Measurements from ENCODE around the gene SIGLEC11. TPM values are rescaled to one million over a fixed set of nuclear protein-coding genes. Genes with fewer than 3 reads are reported as not detected.
A peak's percentile ranks its signal among the peaks of the same experiment; 100 is the strongest.
"Not testable (repeated sequence)": the region's sequence is repeated elsewhere in the genome, so short reads cannot be mapped to it uniquely, and the experiment has no call there.

Gene SIGLEC11
- polyA plus RNA-seq, 1 donor = 4.1 TPM

GRCh38 chr19:49951806-49952478 lies 9.0 kb downstream of the SIGLEC11 start:
- DNase-seq = no peak

- no peak for DNase-seq
Measured at GRCh38 chr19:49950956-49951526, 9.9 kb downstream of the SIGLEC11 start.

GRCh38 chr19:49950590-49950948 lies 10.4 kb downstream of the SIGLEC11 start:
- no peak for DNase-seq

- DNase-seq = peak; percentile 46
Measured at GRCh38 chr19:49949742-49950589, 11.0 kb downstream of the SIGLEC11 start.

GRCh38 chr19:49946415-49946814 lies 14.6 kb downstream of the SIGLEC11 start:
- DNase-seq = no peak

- not testable (repeated sequence) for DNase-seq
Measured at GRCh38 chr19:49944567-49944966, 16.4 kb downstream of the SIGLEC11 start.

GRCh38 chr19:49940482-49940791 lies 20.5 kb downstream of the SIGLEC11 start:
- DNase-seq = no peak

GRCh38 chr19:49939721-49940481 lies 21.1 kb downstream of the SIGLEC11 start:
- no peak for DNase-seq

GRCh38 chr19:49938662-49939061 lies 22.3 kb downstream of the SIGLEC11 start:
- no peak for DNase-seq

- peak; percentile 76 for DNase-seq
Measured at GRCh38 chr19:49937750-49938381, 23.1 kb downstream of the SIGLEC11 start.

- no peak for DNase-seq
Measured at GRCh38 chr19:49936549-49936948, 24.4 kb downstream of the SIGLEC11 start.

GRCh38 chr19:49933643-49934042 lies 27.3 kb downstream of the SIGLEC11 start:
- no peak for DNase-seq

- DNase-seq = no peak
Measured at GRCh38 chr19:49932731-49933131, 28.2 kb downstream of the SIGLEC11 start.

- DNase-seq = no peak
Measured at GRCh38 chr19:49932041-49932451, 28.9 kb downstream of the SIGLEC11 start.

- no peak for DNase-seq
Measured at GRCh38 chr19:49931293-49932040, 29.5 kb downstream of the SIGLEC11 start.

GRCh38 chr19:49930483-49931011 lies 30.4 kb downstream of the SIGLEC11 start:
- DNase-seq = no peak

- peak; percentile 91 for DNase-seq
Measured at GRCh38 chr19:49929611-49930482, 31.1 kb downstream of the SIGLEC11 start.

GRCh38 chr19:49929121-49929610 lies 31.8 kb downstream of the SIGLEC11 start, which contains the start of the genes ATF5 and NUP62:
TSS of gene ATF5 (plus strand) at chr19:49929205. CDS start at chr19:49930851, 1,646 bp downstream.
TSS of gene NUP62 (minus strand) at chr19:49929504. CDS start at chr19:49909807, 19,697 bp downstream.
- DNase-seq = peak; percentile 92

GRCh38 chr19:49927526-49928264 lies 33.3 kb downstream of the SIGLEC11 start:
- no peak for DNase-seq

All from left kidney (tissue), 2 donors.